Brain microvascular endothelial cell (primary cell): ENCODE data around the gene ZBTB25.

Experiments used
- DNase-seq: peaks from one replicate; pipeline ENCODE4 v3.0.0-alpha.2; 2020
- H3K27ac ChIP-seq: fragments of 250-450 bp; sonication (Bioruptor Pico); 2 replicates; pipeline ENCODE4 v1.5.1; 2020; ENCODE audit warnings: mild to moderate bottlenecking, moderate library complexity
- H3K27me3 ChIP-seq: fragments of 250-450 bp; sonication (Bioruptor Pico); replicated peaks from 2 replicates; pipeline ENCODE4 v1.5.1; 2020; ENCODE audit warnings: mild to moderate bottlenecking
- H3K36me3 ChIP-seq: fragments of 250-450 bp; sonication (Bioruptor Pico); replicated peaks from 2 replicates; pipeline ENCODE4 v1.5.1; 2020; ENCODE audit warnings: mild to moderate bottlenecking
- H3K4me3 ChIP-seq: 2 replicates; pipeline ENCODE4 v1.5.1; 2011; ENCODE audit warnings: low read depth, mild to moderate bottlenecking, control low read depth, low read length, moderate library complexity
- in situ Hi-C: cut with HindIII; loops from 2 replicates; pipeline ENCODE4 v1.10.0; 2017; ENCODE audit warnings: low sequenced_read_pairs, low pct_ligation_motif_present
- TF ChIP-seq, protein P1 (sequence below): IDR thresholded peaks from 2 replicates; pipeline ENCODE4 v1.5.1; 2011; ENCODE audit warnings: low read depth, mild to moderate bottlenecking, moderate library complexity, low read length, control low read depth, inconsistent platforms; ENCODE audit errors: missing control alignments

ZBTB25 gene

DNA sequence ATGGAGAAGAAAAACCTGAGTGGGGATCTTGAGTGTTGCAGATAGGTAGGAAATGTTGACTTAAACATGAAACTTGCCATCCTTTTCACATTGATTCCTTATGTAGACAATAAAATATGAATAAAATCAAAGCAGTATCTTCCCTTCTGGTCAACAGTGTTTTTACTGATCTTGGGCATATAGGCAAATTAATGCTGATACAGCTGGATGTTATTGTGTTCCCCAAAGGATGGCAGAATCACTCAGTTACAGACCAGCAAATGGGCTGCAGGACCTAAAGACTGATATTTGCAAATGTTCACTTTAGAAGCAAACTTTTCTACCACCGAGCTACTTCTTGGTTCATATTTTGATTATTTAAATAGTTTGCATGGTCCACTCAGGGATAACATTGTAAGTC is 81.6 kb downstream of the ZBTB25 start:
- TF ChIP-seq, protein P1, sequence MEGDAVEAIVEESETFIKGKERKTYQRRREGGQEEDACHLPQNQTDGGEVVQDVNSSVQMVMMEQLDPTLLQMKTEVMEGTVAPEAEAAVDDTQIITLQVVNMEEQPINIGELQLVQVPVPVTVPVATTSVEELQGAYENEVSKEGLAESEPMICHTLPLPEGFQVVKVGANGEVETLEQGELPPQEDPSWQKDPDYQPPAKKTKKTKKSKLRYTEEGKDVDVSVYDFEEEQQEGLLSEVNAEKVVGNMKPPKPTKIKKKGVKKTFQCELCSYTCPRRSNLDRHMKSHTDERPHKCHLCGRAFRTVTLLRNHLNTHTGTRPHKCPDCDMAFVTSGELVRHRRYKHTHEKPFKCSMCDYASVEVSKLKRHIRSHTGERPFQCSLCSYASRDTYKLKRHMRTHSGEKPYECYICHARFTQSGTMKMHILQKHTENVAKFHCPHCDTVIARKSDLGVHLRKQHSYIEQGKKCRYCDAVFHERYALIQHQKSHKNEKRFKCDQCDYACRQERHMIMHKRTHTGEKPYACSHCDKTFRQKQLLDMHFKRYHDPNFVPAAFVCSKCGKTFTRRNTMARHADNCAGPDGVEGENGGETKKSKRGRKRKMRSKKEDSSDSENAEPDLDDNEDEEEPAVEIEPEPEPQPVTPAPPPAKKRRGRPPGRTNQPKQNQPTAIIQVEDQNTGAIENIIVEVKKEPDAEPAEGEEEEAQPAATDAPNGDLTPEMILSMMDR: no peak
- in situ Hi-C loops: no loop called here
- no peak overlapping the region for H3K4me3 ChIP-seq
- H3K36me3 ChIP-seq: peaks cover 12% of the 10 kb centered on the region
- no peak overlapping the region for H3K27ac ChIP-seq
- no peak for DNase-seq
- no peaks in the 10 kb centered on the region for H3K27me3 ChIP-seq

DNA sequence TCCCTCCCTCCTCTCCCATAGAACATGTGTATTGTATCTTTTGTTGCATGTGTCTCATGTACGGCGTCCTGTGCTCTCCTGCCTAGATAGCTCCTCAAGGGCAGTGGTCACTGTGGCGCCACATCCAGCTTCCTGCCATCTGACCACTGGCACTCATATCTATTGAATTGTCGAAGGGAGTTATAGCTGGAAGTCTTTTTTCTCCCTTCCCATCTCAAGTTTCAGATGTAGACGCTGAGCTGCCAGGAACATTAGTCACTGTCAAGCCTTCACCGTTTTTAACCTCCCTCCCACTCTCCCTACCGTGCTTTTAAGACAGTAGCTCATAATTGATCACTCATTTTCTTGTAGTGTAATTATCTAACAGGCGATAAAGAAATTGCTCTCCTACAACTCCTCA is 82.5 kb downstream of the ZBTB25 start:
- DNase-seq: peak; percentile 76
- in situ Hi-C loops: no loop called here
- peaks cover 10% of the 10 kb centered on the region for H3K36me3 ChIP-seq
- no peaks in the 10 kb centered on the region for H3K27me3 ChIP-seq
- H3K4me3 ChIP-seq: no peak overlapping the region
- H3K27ac ChIP-seq: peak overlapping the region; percentile 2
- TF ChIP-seq, protein P1: no peak

DNA sequence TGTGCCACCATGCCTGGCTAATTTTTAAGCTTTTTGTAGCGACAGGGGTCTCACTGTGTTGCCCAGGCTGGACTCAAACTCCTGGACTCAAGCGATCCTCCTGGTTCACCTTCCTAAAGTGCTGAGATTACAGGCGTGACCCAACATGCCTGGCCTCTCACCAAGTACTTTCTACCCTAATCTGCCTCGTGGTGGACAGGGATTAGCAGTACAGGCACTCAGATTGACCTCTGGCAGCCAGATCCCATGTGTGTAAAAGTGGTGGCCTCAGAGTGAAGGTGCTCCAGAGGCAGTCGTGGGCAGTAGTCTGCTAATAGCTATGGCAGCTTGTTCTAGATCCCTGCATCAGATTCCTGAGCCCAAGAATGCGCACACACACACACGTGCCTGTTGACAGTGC is 84.6 kb downstream of the ZBTB25 start:
- H3K36me3 ChIP-seq: peaks cover 16% of the 10 kb centered on the region
- no peak overlapping the region for H3K27ac ChIP-seq
- H3K4me3 ChIP-seq: no peak overlapping the region
- no peak for DNase-seq
- in situ Hi-C loops: no loop called here
- TF ChIP-seq, protein P1: no peak
- H3K27me3 ChIP-seq: no peaks in the 10 kb centered on the region

DNA sequence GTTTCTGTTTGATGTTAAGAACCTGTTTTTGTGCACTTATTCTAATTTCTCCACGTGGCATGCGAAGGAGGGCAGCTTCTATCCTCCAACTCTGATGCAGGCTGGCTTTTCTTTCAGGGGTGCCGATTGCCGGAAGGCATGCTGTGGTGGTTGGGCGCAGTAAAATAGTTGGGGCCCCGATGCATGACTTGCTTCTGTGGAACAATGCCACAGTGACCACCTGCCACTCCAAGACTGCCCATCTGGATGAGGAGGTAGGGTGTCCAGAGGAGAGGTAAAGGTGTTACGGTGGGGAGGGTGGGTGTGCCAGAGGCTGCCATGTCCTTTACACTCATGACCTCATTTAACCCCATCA is 85.9 kb downstream of the ZBTB25 start:
- TF ChIP-seq, protein P1: no peak
- Histone ChIP-seq H3K36me3 (peaks cover 16% of the 10 kb centered on the region), H3K27ac (no peak overlapping the region), H3K27me3 (no peaks in the 10 kb centered on the region), H3K4me3 (no peak overlapping the region)
- DNase-seq: no peak
- in situ Hi-C loops: no loop called here

DNA sequence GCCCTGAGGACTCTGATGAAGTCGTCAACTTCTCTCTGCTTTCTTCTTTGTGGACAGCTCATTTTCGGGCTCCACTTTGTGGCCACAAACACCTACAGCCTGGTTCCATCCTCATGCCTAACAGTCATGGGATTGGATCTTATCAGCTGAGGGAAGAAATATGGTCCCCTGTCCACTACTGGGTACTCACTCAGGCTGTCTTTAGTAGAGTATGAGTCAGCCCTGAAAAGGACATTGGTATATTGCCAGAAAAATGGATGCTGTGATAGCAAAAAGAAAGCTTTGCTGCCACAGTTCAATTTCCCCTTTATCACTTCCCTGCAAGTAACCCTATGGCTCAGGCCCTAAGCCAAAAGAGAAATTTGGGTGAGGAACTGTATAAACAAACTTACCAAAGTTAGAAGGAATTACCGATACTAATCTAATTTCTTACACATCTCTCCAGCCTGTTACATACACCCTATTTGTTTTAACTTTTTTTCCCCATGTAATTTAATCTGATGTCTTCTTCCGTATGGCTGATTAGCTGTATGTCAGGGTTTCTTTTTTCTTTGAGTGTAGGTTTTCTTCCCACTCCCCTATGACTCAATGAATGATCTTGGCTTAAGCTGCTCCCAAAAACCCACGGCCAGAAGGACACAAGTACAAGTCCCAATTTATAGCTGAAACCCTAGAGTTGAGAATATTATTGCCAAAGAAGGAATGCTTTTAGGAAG is 86.4 kb downstream of the ZBTB25 start:
- in situ Hi-C loops: no loop called here
- peak; percentile 62 for DNase-seq

More for the DNA sequence above, 86.4 kb downstream of the ZBTB25 start:
- Histone ChIP-seq H3K27me3 (no peaks in the 10 kb centered on the region), H3K36me3 (peaks cover 16% of the 10 kb centered on the region), H3K4me3 (no peak overlapping the region), H3K27ac (no peak overlapping the region)
- TF ChIP-seq, protein P1: no peak
